ENCODE results near the gene TRIM66.
A peak's percentile ranks its signal among the peaks of the same experiment; 100 is the strongest.

Gene TRIM66

DNA sequence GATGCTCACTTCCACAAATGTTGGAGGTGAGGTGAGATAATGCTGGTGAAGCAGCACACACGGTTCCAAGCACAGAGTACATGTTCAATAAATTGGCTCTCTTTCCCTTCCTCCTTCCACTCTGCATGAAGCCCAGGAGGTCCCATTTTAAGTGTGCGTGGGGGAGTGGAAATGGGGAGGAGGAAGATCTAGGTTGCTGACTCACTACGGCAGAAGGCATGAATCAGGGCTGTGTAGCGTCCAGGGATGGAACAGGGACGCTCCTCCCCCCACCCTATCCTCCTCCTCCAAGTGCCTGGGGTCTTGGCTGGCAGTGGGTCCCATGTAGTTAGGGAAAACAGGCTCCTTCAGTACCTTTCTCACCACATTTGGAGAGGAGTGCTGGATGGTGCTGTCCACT is 44.2 kb downstream of the TRIM66 start:
- peak in 16 of 42 donors; percentile 4 to 60 (median 26) for DNase-seq
- intact Hi-C loops (cut with DNase I), result no loop called here

DNA sequence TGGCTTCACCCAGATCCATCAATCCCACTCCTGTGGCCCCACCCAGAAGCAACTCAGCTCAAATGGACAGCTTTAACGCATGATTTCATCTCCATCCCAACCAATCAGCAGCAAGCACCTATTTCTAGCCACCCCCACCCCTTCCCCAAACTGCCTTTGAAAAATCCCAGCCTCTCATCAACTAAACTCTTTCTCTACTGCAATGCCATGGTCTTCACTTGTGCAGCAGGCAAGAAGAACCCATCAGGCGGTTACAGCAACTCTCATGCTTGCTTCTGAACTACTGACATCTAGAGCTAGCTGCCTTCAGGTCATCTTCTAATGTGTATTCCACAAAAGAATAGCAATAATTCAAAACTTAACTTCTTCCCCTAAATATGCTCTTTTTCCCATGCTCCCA is 46.3 kb downstream of the TRIM66 start:
- DNase-seq, result no peak
- intact Hi-C loops (cut with DNase I), result no loop called here

DNA sequence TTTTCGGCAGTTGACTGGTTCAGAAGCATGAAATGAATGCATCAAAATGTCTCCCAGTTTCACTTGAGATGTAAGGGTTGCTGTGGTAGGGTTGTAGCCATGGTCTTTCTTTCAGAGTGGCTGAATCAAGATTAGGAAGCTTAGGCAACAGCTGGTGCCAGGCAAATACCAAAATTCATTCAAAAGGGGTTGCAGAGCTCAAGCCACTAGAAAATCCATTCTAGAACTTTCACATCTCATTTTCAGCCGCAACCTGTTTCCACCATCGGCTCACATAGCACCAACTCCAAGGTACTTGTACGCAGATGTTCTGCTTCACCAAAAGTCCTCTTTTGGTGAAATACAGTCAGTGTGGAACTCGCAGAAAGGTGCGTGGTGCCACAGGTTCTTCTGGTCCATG is 48.0 kb downstream of the TRIM66 start:
- DNase-seq, result no peak
- intact Hi-C loops (cut with DNase I), result no loop called here

DNA sequence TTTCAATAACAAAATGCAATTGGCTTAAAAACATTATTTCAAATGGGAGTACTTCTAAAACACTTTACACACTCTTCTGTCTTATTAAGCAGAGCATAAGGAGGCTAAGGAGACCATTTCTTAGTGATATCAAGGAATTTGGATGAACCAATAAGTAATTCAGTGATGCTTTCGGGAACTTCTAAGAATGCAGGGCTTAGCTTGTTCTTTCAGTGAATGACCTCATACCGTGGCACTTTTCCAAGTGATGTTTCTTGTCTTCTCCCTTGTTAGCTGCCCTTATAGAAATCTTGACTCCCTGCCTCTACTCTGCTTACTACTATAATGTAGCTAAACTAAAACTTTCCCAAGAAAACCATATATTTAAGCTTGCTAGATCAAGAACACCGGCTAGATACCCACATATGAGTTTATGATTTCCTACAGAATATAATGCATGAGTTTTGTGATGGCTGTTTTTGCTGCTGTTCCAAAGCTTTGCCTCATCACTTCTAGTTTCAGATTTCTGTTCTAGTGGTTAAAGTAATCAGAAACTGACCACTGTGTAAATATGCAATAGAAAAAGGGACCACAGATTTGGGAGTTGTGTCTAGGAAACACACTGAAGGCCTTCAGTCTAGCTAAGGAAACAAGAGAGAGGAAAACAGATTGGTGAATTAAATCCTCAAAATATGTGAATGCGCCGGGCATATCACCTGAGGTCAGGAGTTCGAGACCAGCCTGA is 50.9 kb downstream of the TRIM66 start:
- intact Hi-C loops (cut with DNase I), result no loop called here
- DNase-seq, result no peak

DNA sequence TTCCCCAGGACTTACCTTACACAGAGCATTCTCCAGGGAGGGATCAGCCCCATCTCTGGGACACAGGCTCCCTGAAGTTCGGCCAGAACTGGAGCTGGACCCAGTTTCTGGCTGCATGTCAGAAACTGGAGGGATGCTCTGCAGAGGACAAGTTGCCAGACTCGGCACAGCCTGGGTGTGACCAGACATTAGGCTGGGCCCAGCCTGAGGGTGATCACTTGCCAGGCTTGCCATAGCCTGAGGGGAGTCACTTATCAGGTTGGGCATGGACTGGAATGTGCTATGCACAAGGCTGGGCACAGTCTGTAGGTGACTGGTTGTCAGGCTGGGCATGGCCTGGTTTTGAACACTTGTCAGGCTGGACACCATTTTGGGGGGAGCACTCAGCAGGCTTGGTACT is 57.8 kb downstream of the TRIM66 start:
- DNase-seq, result no peak
- intact Hi-C loops (cut with DNase I), result no loop called here

DNA sequence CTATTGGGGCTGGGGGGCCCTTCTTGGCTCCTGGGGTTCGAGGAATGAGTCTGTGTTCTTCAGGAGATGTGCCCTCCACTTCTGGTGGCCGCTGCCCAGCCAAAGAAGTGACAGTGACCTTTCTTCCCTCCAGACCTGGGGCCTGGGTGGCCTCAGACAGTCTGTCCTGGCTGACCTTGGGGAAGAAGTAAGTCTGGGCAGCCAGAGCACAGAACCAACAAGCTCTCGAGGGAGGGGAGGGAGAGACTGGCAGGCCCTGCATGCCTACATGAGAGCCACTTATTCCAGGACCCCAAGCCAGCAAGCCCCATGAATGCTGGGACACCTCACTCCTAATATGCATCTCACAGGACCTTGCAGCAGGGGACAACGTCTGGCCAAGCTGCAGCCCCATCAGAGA is 61.3 kb downstream of the TRIM66 start:
- DNase-seq, result no peak
- intact Hi-C loops (cut with DNase I), result no loop called here

DNA sequence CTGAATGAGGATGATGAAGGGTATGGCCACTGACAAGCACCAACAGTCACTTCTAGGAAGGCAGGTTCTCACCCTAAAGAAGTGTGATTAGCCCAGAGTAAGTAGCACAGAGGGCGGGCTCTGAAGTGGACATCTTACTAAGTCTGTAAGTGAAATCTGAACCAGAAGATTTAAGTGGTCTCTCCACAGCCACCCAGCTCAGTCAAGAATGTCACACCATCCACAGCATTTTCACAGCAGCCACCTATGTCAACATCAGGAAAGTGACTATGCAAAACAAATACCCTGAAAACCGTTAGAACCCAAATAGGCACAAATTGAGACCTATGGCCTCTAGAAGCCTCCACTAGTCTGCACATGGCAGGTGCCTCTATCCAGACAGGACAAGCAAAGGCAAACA is 65.4 kb downstream of the TRIM66 start:
- no peak for DNase-seq
- intact Hi-C loops (cut with DNase I), result no loop called here

DNA sequence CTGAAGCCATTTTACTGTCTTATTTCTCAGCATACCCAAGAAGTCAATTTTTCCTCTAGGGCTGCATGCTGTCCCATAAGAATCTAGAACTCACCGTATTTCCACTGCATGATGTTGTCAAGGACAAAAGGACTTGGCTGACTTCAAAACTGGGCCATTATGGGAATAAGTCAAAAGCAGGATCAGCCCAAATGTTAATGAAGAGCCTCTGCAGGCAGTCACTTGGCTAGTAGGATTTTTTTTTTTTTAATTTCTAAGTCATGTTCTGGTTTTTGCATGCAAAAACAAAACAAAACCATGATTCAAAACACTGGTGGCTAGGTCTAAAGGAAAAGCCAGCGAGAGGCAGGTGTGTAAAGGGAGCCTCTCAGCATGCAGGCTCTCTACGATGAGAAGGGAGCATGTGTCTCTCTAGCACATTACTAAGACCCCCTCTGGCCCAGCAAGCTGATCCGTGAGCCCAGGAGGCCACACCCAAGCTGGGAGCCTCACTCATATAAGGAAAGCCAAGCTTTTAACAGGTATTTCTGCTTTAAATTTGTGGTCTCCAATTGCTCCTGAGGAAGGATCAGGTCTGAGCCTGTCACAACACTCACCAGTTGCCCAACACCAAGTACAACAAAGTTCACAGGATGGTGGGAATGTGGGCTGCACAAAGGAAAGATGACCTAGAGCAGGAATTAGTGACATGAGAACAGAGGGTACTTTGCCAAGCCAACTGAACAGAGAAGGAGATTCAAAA is 67.0 kb downstream of the TRIM66 start:
- DNase-seq, result no peak
- intact Hi-C loops (cut with DNase I), result no loop called here

DNA sequence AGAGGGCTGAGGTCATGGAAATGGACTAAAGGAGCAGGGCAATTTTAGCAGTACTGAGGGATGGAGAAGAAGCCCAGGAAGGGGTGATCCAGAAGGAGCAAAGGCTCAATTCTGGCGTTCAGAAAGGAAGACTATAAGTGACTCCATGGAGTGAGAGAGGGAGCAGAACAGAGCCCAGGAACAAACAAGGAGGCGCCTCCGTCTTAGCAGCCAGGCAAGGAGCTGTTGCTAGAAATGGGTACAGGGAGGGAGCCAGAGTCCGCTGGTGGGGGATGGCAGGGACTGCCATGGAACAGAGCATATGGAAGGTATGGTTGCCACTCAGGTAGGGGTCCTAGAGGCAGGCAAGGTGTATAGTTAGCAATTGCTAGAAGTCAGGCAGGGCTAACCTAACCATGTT is 68.0 kb downstream of the TRIM66 start:
- DNase-seq, result no peak
- intact Hi-C loops (cut with DNase I), result no loop called here

DNA sequence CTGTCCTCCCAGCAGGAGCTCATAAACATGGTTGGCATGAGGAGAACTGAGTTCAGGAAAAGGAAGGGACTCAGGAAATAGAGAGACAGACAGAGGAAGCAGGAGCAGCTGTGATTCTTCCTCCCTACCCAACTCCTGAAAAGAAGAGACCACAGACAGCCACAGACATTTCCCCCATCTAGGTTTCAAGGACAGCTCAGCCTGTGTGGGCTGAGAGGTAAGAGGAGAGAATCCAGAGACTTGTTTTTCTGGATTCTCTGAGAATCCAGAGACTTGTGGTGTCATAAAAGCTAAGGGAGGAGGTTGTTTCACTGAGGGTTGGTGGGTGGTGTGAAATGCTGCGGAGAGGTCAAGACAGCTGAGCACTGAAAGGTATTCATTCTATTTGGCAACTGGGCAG is 69.4 kb downstream of the TRIM66 start:
- no peak for DNase-seq
- intact Hi-C loops (cut with DNase I), result no loop called here

DNA sequence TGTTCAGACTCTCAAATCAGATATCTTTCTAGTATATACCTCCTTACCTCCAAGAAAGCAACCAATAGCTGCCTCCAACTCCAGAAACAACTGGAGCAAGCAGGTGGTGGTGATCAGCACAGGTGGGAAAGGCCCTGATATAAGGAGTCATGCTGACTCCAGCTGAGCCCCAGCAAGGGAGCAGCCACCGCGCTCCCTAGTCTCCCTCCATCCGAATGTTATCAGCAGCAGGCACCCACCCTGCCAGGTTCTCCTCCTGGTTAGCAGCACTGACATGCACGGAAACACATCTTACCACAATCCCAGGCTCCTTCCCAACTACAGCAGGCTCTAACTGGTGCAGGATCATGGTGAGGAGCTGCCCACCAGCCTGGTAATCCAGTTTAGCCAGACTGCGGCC is 69.9 kb downstream of the TRIM66 start:
- intact Hi-C loops (cut with DNase I), result no loop called here
- no peak for DNase-seq

DNA sequence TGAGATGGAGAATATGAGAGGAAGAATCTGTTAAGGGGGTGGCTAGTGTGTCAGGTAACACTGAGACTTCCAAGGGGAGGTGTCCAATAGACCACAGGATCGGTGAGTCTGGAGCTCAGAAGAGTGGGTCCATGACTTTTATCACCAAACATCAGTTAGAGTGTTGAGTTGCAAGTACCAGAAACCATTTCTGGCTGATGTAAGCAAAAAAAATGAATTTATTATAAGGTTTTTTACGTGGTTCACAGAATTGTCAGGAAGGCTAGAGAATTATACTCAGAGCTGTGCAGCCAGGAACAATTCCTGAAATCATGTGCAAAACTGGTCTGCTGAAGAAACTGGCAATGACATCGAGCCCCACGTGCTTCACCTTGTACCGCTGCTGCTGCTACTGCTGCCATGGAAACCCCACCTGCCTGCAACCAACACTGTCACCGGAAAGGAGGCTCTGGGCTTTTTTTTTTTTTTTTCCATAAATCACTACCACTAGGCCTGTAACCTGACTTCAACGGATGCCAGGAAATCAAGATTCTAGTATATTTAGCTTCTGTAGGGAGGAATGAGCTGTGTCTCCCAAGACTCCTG is 71.8 kb downstream of the TRIM66 start:
- intact Hi-C loops (cut with DNase I), result no loop called here
- DNase-seq, result peak; percentile 21 to 91 (median 74)

DNA sequence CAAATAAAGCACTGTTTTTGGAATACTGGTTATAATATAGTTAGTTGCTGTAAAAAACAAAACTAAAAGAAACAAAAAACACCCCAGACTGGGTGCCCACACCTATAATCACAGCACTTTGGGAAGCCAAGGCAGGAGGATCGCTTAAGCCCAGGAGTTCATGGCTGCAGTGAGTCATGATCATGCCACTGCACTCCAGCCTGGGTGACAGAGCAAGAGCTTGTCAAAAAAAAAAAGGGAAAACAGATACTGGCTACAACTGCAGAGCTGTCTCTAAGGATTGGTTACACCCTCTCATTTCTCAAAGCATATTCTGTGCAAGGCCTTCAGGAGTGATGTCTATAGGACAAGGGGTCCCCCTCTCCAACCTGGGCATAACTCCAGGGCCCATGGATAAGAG is 73.8 kb downstream of the TRIM66 start:
- intact Hi-C loops (cut with DNase I), result no loop called here
- peak in 10 of 42 donors; percentile 13 to 59 (median 22) for DNase-seq

DNA sequence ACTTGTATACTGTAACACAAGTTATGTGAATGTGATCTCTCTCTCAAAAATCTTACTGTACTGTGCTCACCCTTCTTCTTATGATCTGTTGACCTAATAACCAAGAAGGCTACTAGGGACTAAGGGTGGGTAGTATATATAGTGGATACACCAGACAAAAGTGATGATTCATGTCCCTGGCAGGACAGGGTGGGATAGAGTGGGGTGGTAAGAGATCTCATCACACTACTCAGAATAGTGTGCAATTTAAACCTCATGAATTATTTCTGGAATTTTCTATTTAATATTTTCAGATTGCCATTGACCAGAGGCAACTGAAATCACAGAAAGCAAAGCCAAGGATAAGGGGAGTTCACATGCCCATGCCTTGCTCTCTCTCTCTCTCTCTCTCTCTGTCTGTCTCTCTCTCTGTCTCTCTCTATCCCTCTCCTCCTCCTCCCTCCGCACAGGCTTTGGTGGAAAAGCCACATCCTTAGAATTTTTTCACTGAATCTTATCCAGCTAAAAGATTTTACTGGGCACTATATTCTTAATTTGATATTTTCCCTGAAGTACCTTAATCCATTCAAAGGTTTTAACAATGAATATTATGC is 76.4 kb downstream of the TRIM66 start:
- intact Hi-C loops (cut with DNase I), result no loop called here
- no peak for DNase-seq

DNA sequence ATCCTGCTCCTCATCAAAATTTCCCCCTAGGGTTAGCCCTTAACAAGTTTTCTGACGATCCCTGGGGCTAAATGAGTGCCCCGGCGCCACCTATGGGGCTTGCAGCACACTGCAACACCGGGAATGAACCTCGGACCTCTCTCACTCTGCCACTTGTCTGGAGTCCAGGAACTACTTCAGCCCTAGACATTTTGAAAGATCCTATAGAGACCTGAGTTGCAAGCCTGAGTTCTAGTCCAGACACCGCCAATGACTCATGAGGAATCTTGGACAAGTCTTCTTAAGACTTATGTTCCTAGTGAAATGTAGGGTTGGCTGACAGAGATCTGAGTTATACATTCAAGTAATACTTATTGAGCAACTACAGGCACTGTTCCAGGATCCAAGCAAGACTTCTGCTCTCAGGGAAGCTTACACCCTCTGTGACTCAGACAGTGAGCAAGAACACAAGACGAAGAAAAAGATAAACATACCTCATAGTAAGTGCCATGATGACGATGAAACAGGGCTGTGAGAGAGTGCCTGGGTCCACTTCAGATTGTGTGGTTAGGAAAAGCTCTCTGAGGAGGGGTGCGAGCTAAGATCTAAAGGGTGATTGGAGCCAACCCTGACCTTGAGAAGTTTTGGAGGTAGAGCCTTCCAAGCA is 78.3 kb downstream of the TRIM66 start:
- DNase-seq, result peak in 6 of 42 donors; percentile 15 to 56 (median 28)

DNA sequence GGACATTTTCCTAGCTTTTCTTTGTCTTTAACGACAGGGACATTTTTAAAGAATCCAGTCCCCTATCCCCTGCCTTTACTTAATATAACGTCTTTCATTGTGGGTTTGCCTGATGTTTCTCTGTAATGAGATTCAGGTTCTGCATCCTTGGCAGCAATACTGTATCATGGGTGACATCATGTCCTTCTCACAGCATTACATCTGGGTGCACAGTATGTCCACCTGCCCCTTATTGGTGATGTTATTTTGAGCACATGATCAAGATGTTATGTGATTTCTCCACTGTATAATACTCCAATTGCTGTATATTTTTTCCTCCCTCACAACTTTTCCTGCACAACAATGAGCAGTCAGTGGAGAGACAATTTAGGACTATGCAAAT is 78.8 kb downstream of the TRIM66 start:
- intact Hi-C loops (cut with DNase I), result no loop called here
- no peak for DNase-seq

More for the DNA sequence above, 78.3 kb downstream of the TRIM66 start:
- intact Hi-C loops (cut with DNase I), result no loop called here

DNA sequence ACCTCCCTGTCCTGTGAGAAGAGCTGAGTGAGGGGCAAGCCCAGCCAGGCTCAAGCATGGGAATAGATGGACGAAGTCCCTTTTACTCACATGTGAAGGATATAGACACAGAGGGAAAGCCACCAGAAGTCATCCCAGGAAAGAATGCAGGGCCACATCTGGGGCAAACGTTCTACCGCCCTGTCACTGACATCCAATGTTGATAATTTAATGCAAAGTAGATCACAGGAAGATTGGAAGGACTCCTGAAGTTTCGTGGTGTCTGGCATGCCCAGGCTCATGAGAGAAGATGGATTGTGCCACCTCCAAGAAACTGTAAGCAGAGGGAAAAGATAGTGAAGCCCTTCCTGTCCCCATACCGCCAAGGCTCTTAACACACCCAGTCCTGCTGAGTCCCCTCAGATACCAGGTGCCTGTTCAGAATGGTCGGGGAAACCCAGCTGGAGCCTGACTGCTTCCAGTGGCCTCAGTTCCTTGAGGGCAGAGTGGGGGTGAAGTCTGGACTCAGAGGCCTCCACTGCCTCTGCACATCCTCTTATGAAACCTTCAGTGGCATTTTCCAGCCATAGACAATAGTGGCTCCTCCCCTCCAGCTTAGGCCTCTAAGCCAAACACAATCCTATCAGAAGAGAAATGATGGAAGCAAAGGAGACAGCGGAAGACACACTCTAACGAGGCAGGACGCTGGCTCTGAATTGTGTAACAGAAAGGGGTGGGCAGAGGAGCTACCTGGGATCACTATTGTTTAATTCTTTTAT is 80.9 kb downstream of the TRIM66 start:
- DNase-seq, result no peak
- intact Hi-C loops (cut with DNase I), result no loop called here

DNA sequence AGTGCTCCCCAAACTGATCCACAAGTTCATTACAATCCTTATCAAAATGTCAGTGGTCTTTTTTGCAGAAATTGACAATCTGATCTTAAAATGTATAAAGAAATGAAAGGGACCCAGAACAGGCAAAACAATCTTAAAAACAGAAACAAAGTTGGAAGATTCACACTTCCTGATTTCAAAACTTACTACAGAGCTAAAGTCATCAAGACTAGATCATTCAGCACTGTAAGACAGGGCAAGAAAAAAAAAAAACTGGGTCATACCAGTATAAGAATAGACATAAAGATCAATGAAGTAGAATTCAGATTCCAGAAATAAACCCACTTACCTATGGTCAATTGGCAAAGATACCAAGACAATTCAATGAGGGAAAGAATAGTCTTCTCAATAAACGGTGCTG is 84.0 kb downstream of the TRIM66 start:
- intact Hi-C loops (cut with DNase I), result no loop called here
- no peak for DNase-seq

DNA sequence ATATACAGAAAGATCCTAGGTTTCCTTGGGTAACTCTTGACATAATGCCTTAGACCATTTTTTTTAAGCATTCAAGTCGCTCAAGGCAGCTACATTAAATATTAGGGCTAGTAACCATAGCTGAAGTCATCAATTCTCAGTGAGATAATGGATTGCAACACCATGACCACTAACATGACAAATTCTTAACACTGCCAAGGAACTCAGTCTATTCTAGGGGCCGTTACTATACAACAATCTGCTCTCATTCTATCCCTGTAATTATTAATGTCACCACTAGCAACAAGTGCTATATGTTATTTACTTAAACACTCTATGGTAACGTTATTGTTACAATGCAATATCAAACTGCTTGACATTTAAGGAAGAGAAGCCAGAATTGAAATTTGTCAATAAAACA is 85.3 kb downstream of the TRIM66 start:
- DNase-seq, result no peak
- intact Hi-C loops (cut with DNase I), result no loop called here

All from head of caudate nucleus (tissue), 42 donors.